ENCODE data around the gene STX1B. TPM values are rescaled to one million over a fixed set of nuclear protein-coding genes. Genes with fewer than 3 reads are reported as not detected.

STX1B gene
- polyA plus RNA-seq, 3 donors = 1.7 TPM; not detected in 2

DNA sequence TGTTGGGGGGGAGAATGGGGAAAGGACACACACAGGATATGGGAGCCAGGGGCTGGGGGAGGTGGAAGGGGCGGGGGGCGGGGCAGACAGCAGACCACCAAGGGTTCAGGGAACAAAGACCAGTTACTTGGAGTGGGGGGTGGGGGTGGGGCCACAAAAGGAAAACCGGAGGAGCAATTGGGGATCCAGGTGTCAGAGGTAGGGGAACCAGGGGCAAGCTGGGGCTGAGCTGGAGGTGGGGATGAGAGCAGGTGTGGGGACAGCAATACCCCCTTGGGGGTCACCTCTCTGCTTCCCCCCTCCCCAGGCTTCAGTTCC lies 62.9 kb downstream of the STX1B start:
- Histone ChIP-seq H3K9ac (ENCODE audit: insufficient read depth, low read length, poor library complexity, severe bottlenecking) (no peak overlapping the region), H4K20me1 (ENCODE audit: insufficient read depth, low read length) (peaks cover 32% of the 10 kb centered on the region), H3K79me2 (ENCODE audit: insufficient read depth, low read length) (peaks cover 36% of the 10 kb centered on the region), H3K4me2 (replicated peaks; ENCODE audit: extremely low read depth, low read length, poor library complexity, severe bottlenecking) (no peak overlapping the region), H3K27ac (ENCODE audit: low read depth in 1 of 2, low read length in 2 of 2) (no peak overlapping the region), H3K36me3 (replicated peaks in 1 of 2; ENCODE audit: control insufficient read depth in 1 of 2, insufficient read depth in 2 of 2, low read length in 2 of 2) (peaks cover 22 to 37% of the 10 kb centered on the region in 2 donors), H3K4me3 (replicated peaks in 1 of 3; ENCODE audit: low read depth in 2 of 3, low read length in 3 of 3) (no peak overlapping the region), H3K4me1 (ENCODE audit: control insufficient read depth in 1 of 2, insufficient read depth in 2 of 2, low read length in 2 of 2) (peaks cover 25 to 28% of the 10 kb centered on the region in 2 donors), H3K9me3 (replicated peaks in 1 of 2; ENCODE audit: control insufficient read depth in 1 of 2, insufficient read depth in 1 of 2, low read length in 2 of 2) (no peaks in the 10 kb centered on the region), H3K27me3 (ENCODE audit: control insufficient read depth in 2 of 2, insufficient read depth in 2 of 2, low read length in 2 of 2) (no peaks in the 10 kb centered on the region), H2AFZ (ENCODE audit: insufficient read depth, low read depth, low read length, poor library complexity, severe bottlenecking) (no peak overlapping the region)
- H3K27ac Mint-ChIP-seq = no peak overlapping the region
- DNase-seq = no peak
- no peak overlapping the region for H3K4me3 Mint-ChIP-seq
- no CpG with 5 or more reads among the region's 3 CpGs for WGBS (ENCODE audit: insufficient coverage)
- intact Hi-C loops (cut with micrococcal nuclease) = no loop called here
- H3K36me3 Mint-ChIP-seq = peaks cover 18 to 45% of the 10 kb centered on the region in 2 donors
- H3K4me1 Mint-ChIP-seq = peaks cover 22% of the 10 kb centered on the region
- H3K27me3 Mint-ChIP-seq (ENCODE audit: low read depth in 3 of 3) = peaks cover 0 to 3% (median 0%) of the 10 kb centered on the region in 3 donors
- H3K9me3 Mint-ChIP-seq = peaks cover 0 to 1% (median 0%) of the 10 kb centered on the region in 7 donors
- TF ChIP-seq, protein P1, sequence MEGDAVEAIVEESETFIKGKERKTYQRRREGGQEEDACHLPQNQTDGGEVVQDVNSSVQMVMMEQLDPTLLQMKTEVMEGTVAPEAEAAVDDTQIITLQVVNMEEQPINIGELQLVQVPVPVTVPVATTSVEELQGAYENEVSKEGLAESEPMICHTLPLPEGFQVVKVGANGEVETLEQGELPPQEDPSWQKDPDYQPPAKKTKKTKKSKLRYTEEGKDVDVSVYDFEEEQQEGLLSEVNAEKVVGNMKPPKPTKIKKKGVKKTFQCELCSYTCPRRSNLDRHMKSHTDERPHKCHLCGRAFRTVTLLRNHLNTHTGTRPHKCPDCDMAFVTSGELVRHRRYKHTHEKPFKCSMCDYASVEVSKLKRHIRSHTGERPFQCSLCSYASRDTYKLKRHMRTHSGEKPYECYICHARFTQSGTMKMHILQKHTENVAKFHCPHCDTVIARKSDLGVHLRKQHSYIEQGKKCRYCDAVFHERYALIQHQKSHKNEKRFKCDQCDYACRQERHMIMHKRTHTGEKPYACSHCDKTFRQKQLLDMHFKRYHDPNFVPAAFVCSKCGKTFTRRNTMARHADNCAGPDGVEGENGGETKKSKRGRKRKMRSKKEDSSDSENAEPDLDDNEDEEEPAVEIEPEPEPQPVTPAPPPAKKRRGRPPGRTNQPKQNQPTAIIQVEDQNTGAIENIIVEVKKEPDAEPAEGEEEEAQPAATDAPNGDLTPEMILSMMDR (IDR thresholded peaks at IDR 0.05) = no peak

DNA sequence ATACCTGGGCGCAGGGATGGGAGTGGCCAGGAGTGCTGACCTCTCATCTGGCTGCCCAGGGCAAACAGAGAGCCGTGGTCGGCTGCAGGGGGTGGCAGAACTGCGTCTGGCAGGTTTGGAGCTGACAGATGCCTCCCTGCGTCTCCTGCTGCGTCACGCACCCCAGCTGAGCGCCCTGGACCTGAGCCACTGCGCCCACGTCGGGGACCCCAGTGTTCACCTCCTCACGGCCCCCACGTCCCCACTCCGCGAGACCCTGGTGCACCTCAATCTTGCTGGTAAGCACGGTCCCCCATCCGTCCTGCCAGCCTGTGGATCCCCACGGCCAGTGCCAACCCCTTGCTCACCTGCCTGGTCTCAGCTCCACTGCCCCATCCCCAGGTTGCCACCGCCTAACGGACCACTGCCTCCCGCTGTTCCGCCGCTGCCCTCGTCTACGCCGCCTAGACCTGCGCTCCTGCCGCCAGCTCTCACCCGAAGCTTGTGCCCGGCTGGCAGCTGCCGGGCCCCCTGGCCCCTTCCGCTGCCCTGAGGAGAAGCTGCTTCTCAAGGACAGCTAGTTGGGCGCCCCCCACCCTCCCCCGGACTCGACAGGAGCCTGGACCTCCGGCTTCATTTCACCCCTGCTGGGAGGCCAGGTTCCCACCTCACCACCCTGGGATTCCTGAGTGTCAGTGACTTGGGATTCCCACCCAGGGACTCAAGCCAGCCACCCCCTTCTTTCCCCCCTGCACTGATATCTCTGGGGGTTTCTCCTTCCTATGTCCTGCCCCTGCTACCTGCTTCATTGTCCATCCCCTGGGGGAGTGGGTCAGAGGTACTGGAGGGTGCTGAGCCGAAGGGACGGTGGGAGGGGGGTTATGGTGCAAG lies 63.5 kb downstream of the STX1B start:
- Histone ChIP-seq H3K79me2 (ENCODE audit: insufficient read depth, low read length) (peaks cover 30% of the 10 kb centered on the region), H3K36me3 (replicated peaks in 1 of 2; ENCODE audit: control insufficient read depth in 1 of 2, insufficient read depth in 2 of 2, low read length in 2 of 2) (peaks cover 24 to 37% of the 10 kb centered on the region in 2 donors), H3K9ac (ENCODE audit: insufficient read depth, low read length, poor library complexity, severe bottlenecking) (no peak overlapping the region), H3K4me3 (replicated peaks in 1 of 3; ENCODE audit: low read depth in 2 of 3, low read length in 3 of 3) (no peak overlapping the region), H3K4me1 (ENCODE audit: control insufficient read depth in 1 of 2, insufficient read depth in 2 of 2, low read length in 2 of 2) (peaks cover 31 to 34% of the 10 kb centered on the region in 2 donors), H3K4me2 (replicated peaks; ENCODE audit: extremely low read depth, low read length, poor library complexity, severe bottlenecking) (no peak overlapping the region), H3K9me3 (replicated peaks in 1 of 2; ENCODE audit: control insufficient read depth in 1 of 2, insufficient read depth in 1 of 2, low read length in 2 of 2) (no peaks in the 10 kb centered on the region), H4K20me1 (ENCODE audit: insufficient read depth, low read length) (peaks cover 30% of the 10 kb centered on the region), H3K27me3 (ENCODE audit: control insufficient read depth in 2 of 2, insufficient read depth in 2 of 2, low read length in 2 of 2) (no peaks in the 10 kb centered on the region), H3K27ac (ENCODE audit: low read depth in 1 of 2, low read length in 2 of 2) (no peak overlapping the region), H2AFZ (ENCODE audit: insufficient read depth, low read depth, low read length, poor library complexity, severe bottlenecking) (no peak overlapping the region)
- peaks cover 0 to 1% (median 0%) of the 10 kb centered on the region in 7 donors for H3K9me3 Mint-ChIP-seq
- no peak overlapping the region for H3K4me3 Mint-ChIP-seq
- peaks cover 20 to 43% of the 10 kb centered on the region in 2 donors for H3K36me3 Mint-ChIP-seq
- DNase-seq = no peak
- TF ChIP-seq, protein P1 (IDR thresholded peaks at IDR 0.05) = no peak
- peak overlapping the region in 1 of 7 donors; percentile 48 for H3K27ac Mint-ChIP-seq
- H3K4me1 Mint-ChIP-seq = peaks cover 28% of the 10 kb centered on the region
- 95% methylated on average over 38 of the region's 38 CpGs for WGBS (ENCODE audit: insufficient coverage)
- intact Hi-C loops (cut with micrococcal nuclease) = no loop called here
- H3K27me3 Mint-ChIP-seq (ENCODE audit: low read depth in 3 of 3) = peaks cover 0 to 3% (median 0%) of the 10 kb centered on the region in 3 donors

Data from CD14-positive monocyte (primary cell).